Measurements from ENCODE around the gene GABARAPL1. TPM values are rescaled to one million over a fixed set of nuclear protein-coding genes. Genes with fewer than 3 reads are reported as not detected.

Gene GABARAPL1
- total and polyA plus RNA-seq, 2 of the 13 experiments (the other 11 are each of a cell fraction or from before 2014, with no cell fraction given), result 7.9 to 26.1 TPM

- FAIRE-seq (no peak), DNase-seq (ENCODE audit: low spot score) (no peak), ATAC-seq (no peak)
- no peaks in the 10 kb centered on the region for H4K20me1 ChIP-seq (ENCODE audit: insufficient read depth, low read length)
- H3K79me2 ChIP-seq (ENCODE audit: insufficient read depth, low read length), result no peaks in the 10 kb centered on the region
- no peak for TF ChIP-seq RNF2 (conservative IDR thresholded peaks at IDR 0.05; ENCODE audit: low read depth)
- CTCF ChIA-PET (ENCODE audit: low intra/inter-chr PET ratio, low total read pairs), result no interaction called here
- no peak overlapping the region for H3K4me3 ChIP-seq (replicated peaks in 1 of 3; ENCODE audit: insufficient read depth in 1 of 3, low read depth in 2 of 3, low read length in 3 of 3)
- H3K36me3 ChIP-seq (replicated peaks in 1 of 2; ENCODE audit: control insufficient read depth in 1 of 2, insufficient read depth in 2 of 2, low read length in 2 of 2), result no peaks in the 10 kb centered on the region
- H3K27me3 ChIP-seq (ENCODE audit: control insufficient read depth in 1 of 2, insufficient read depth in 2 of 2, low read length in 2 of 2), result no peaks in the 10 kb centered on the region; a peak in 3 of 5 replicates
- H3K4me2 ChIP-seq (ENCODE audit: low read depth, low read length), result no peak overlapping the region
- intact Hi-C loops (cut with micrococcal nuclease; ENCODE audit: unreplicated experiment), result no loop called here
- in situ Hi-C loops (cut with HindIII; ENCODE audit: extremely low pct_ligation_motif_present, low pct_unique_long_range_greater_than_20kb), result no loop called here
- 46% methylated on average over 3 of the region's 3 CpGs for whole genome bisulfite sequencing (ENCODE audit: low lambda C conversion rate)
- POLR2A ChIA-PET, result no interaction called here
- H3K27ac ChIP-seq (ENCODE audit: extremely low read length, insufficient read depth, low read length), result no peak overlapping the region
- BruUV-seq (replicated peaks), result no TSS peak
- no peaks in the 10 kb centered on the region for H3K9me3 ChIP-seq (ENCODE audit: low read length)
- no peak overlapping the region for H3K9ac ChIP-seq (ENCODE audit: insufficient read depth, low read depth, low read length)
- no peaks in the 10 kb centered on the region for H3K4me1 ChIP-seq (ENCODE audit: insufficient read depth, low read length)
- H2AFZ ChIP-seq (ENCODE audit: low read length), result no peak overlapping the region
These were observed 18.5 kb upstream of the GABARAPL1 start for GRCh38 chr12:10194160-10194670.

- no peak overlapping the region for H2AFZ ChIP-seq (ENCODE audit: low read length)
- intact Hi-C loops (cut with micrococcal nuclease; ENCODE audit: unreplicated experiment) (no loop called here), in situ Hi-C loops (cut with HindIII; ENCODE audit: extremely low pct_ligation_motif_present, low pct_unique_long_range_greater_than_20kb) (no loop called here)
- no peak overlapping the region for H3K4me2 ChIP-seq (ENCODE audit: low read depth, low read length)
- DNase-seq (ENCODE audit: low spot score), result no peak
- ATAC-seq, result no peak
- no peaks in the 10 kb centered on the region for H3K4me1 ChIP-seq (ENCODE audit: insufficient read depth, low read length)
- FAIRE-seq, result no peak
- 42% methylated on average over 8 of the region's 10 CpGs for WGBS (ENCODE audit: low lambda C conversion rate)
- no peaks in the 10 kb centered on the region for H4K20me1 ChIP-seq (ENCODE audit: insufficient read depth, low read length)
- H3K27ac ChIP-seq (ENCODE audit: extremely low read length, insufficient read depth, low read length), result no peak overlapping the region
- no peak for TF ChIP-seq ZNF772 (CRISPR knock-in tag; IDR thresholded peaks at IDR 0.05)
- TF ChIP-seq ZNF678 (CRISPR knock-in tag; IDR thresholded peaks at IDR 0.05), result no peak
- no peak for TF ChIP-seq TEAD2 (CRISPR knock-in tag; IDR thresholded peaks at IDR 0.05)
- no peak for TF ChIP-seq ZFYVE20 (CRISPR knock-in tag; IDR thresholded peaks at IDR 0.05; ENCODE audit: borderline replicate concordance, low read depth)
- TF ChIP-seq ZNF839 (CRISPR knock-in tag; IDR thresholded peaks at IDR 0.05; ENCODE audit: borderline replicate concordance), result no peak
- TF ChIP-seq ZNF709 (CRISPR knock-in tag; IDR thresholded peaks at IDR 0.05), result no peak
- TF ChIP-seq TCF7 (IDR thresholded peaks at IDR 0.05; ENCODE audit: low read depth), result no peak
- TF ChIP-seq ZNF780A (CRISPR knock-in tag; IDR thresholded peaks at IDR 0.05), result no peak
- TF ChIP-seq AKNA (CRISPR knock-in tag; IDR thresholded peaks at IDR 0.05; ENCODE audit: borderline replicate concordance), result no peak
- no peak overlapping the region for H3K4me3 ChIP-seq (replicated peaks in 1 of 3; ENCODE audit: insufficient read depth in 1 of 3, low read depth in 2 of 3, low read length in 3 of 3)
- ChIA-PET CTCF (ENCODE audit: low intra/inter-chr PET ratio, low total read pairs) (no interaction called here), POLR2A (no interaction called here)
- H3K27me3 ChIP-seq (ENCODE audit: control insufficient read depth in 1 of 2, insufficient read depth in 2 of 2, low read length in 2 of 2), result no peaks in the 10 kb centered on the region; a peak in 3 of 5 replicates
- H3K36me3 ChIP-seq (replicated peaks in 1 of 2; ENCODE audit: control insufficient read depth in 1 of 2, insufficient read depth in 2 of 2, low read length in 2 of 2), result no peaks in the 10 kb centered on the region
- no peak overlapping the region for H3K9ac ChIP-seq (ENCODE audit: insufficient read depth, low read depth, low read length)
- no peaks in the 10 kb centered on the region for H3K9me3 ChIP-seq (ENCODE audit: low read length)
- H3K79me2 ChIP-seq (ENCODE audit: insufficient read depth, low read length), result no peaks in the 10 kb centered on the region
- BruUV-seq (replicated peaks), result no TSS peak
These were observed 16.5 kb upstream of the GABARAPL1 start for GRCh38 chr12:10196210-10196609.
